OCI-LY1 (cell line): Measurements from ENCODE around the gene RBSN.

ENCODE experiments used
- CTCF ChIP-seq: fragments of 200-600 bp; sonication (generic), shearing (Covaris generic); IDR thresholded peaks from 2 replicates; pipeline ENCODE4 v1.5.1; 2017; ENCODE audit warnings: mild to moderate bottlenecking, antibody characterized with exemption, low read length, moderate library complexity, mixed read lengths
- EZH2 ChIP-seq: fragments of 200-600 bp; sonication (generic), shearing (Covaris generic); IDR thresholded peaks from 2 replicates; pipeline ENCODE4 v1.8.0; 2017; ENCODE audit warnings: borderline replicate concordance, mixed run types, mild to moderate bottlenecking, antibody characterized with exemption, low read length, moderate library complexity, mixed read lengths

- TF ChIP-seq CTCF (no peak), EZH2 (no peak)
Observed at GRCh38 chr3:15049584-15049983, 49.4 kb downstream of the RBSN start.
